Activated CD8-positive, alpha-beta memory T cell treated with anti-CD3 and anti-CD28 coated beads, Interleukin-2, amount 50 U/mL, for 1 hour (primary cell): ENCODE results near the gene ZFP36L2.

Source experiments
- DNase-seq: peaks from one replicate; pipeline ENCODE4 v3.0.0-alpha.2; 2020; ENCODE audit errors: extremely low read depth

The ZFP36L2 gene

GRCh38 chr2:43186321-43186678 lies 40.1 kb downstream of the ZFP36L2 start:
- no peak for DNase-seq

- DNase-seq = no peak
These were observed 41.3 kb downstream of the ZFP36L2 start for GRCh38 chr2:43185146-43185545.

GRCh38 chr2:43184339-43184895 lies 42.0 kb downstream of the ZFP36L2 start:
- no peak for DNase-seq

GRCh38 chr2:43183743-43184142 lies 42.7 kb downstream of the ZFP36L2 start:
- DNase-seq = no peak

GRCh38 chr2:43180897-43181296 lies 45.5 kb downstream of the ZFP36L2 start:
- DNase-seq = no peak

- no peak for DNase-seq
These were observed 46.5 kb downstream of the ZFP36L2 start for GRCh38 chr2:43179942-43180341.

GRCh38 chr2:43178602-43179542 lies 47.5 kb downstream of the ZFP36L2 start:
- no peak for DNase-seq

- no peak for DNase-seq
These were observed 48.3 kb downstream of the ZFP36L2 start for GRCh38 chr2:43178055-43178598.

GRCh38 chr2:43176449-43176848 lies 50.0 kb downstream of the ZFP36L2 start:
- DNase-seq = no peak

GRCh38 chr2:43175876-43176275 lies 50.5 kb downstream of the ZFP36L2 start:
- no peak for DNase-seq

GRCh38 chr2:43175020-43175441 lies 51.4 kb downstream of the ZFP36L2 start:
- no peak for DNase-seq

- DNase-seq = peak; percentile 65
These were observed 52.0 kb downstream of the ZFP36L2 start for GRCh38 chr2:43174368-43174916.
